Measurements from ENCODE around the gene FOXF1.

GRCh38 chr16:86559802-86560305 lies 49.5 kb downstream of the FOXF1 start:
- TF ChIP-seq CTCF (optimal IDR thresholded peaks at IDR 0.05 in 1 of 3, IDR thresholded peaks at IDR 0.05 in 1 of 3, conservative IDR thresholded peaks at IDR 0.05 in 1 of 3; ENCODE audit: extremely low read depth in 1 of 3, insufficient read depth in 2 of 3, low read length in 3 of 3) (no peak), EZH2 (IDR thresholded peaks at IDR 0.05; ENCODE audit: low read length) (no peak)

Measured in keratinocyte (primary cell).